Measurements from ENCODE around the gene AMIGO1. TPM values are rescaled to one million over a fixed set of nuclear protein-coding genes. Genes with fewer than 3 reads are reported as not detected.

AMIGO1 gene
- total and polyA plus RNA-seq, 2 of the 8 experiments (the other 6 are each of a cell fraction or from before 2014, with no cell fraction given), result 1.5 to 2.7 TPM

- TF ChIP-seq CHD7 (IDR thresholded peaks at IDR 0.05; ENCODE audit: insufficient replicate concordance, low read length) (no peak), MAX (IDR thresholded peaks at IDR 0.05) (no peak), SIRT6 (IDR thresholded peaks at IDR 0.05; ENCODE audit: low read length) (no peak), YY1 (IDR thresholded peaks at IDR 0.05; ENCODE audit: low read depth, low read length) (no peak), USF2 (IDR thresholded peaks at IDR 0.05; ENCODE audit: low read length) (no peak), TAF7 (optimal IDR thresholded peaks at IDR 0.05; ENCODE audit: borderline replicate concordance, low read depth, low read length) (no peak)
Measured at GRCh38 chr1:109531826-109532364, 22.4 kb upstream of the AMIGO1 start (continued).
